WERI-Rb-1 (cell line): ENCODE results near the gene SNX30.

Source experiments
- DNase-seq: peaks from one replicate; pipeline ENCODE4 v3.0.0-alpha.2; 2020
- H3K27ac ChIP-seq: fragments of 250-450 bp; sonication (Bioruptor Pico); 2 replicates; pipeline ENCODE4 v1.5.1; 2020; ENCODE audit warnings: mild to moderate bottlenecking, moderate library complexity
- H3K27me3 ChIP-seq: fragments of 250-450 bp; sonication (Bioruptor Pico); 2 replicates; pipeline ENCODE4 v1.5.1; 2021; ENCODE audit warnings: mild to moderate bottlenecking, low read depth, moderate library complexity; ENCODE audit not compliant: insufficient read depth, severe bottlenecking
- H3K36me3 ChIP-seq: fragments of 250-450 bp; sonication (Bioruptor Pico); 2 replicates; pipeline ENCODE4 v1.5.1; 2020; ENCODE audit warnings: mild to moderate bottlenecking, moderate library complexity
- H3K4me3 ChIP-seq: 2 replicates; pipeline ENCODE4 v1.5.1; 2011; ENCODE audit warnings: low read depth, mild to moderate bottlenecking, control low read depth, low read length
- H3K9me3 ChIP-seq: fragments of 250-450 bp; sonication (Bioruptor Pico); 2 replicates; pipeline ENCODE4 v1.5.1; 2021; ENCODE audit warnings: mild to moderate bottlenecking, moderate library complexity; ENCODE audit not compliant: severe bottlenecking
- TF ChIP-seq, protein P1 (sequence below): IDR thresholded peaks from 2 replicates; pipeline ENCODE4 v1.5.1; 2011; ENCODE audit warnings: low read depth, mild to moderate bottlenecking, control low read depth, inconsistent platforms, low read length

The SNX30 gene

DNA sequence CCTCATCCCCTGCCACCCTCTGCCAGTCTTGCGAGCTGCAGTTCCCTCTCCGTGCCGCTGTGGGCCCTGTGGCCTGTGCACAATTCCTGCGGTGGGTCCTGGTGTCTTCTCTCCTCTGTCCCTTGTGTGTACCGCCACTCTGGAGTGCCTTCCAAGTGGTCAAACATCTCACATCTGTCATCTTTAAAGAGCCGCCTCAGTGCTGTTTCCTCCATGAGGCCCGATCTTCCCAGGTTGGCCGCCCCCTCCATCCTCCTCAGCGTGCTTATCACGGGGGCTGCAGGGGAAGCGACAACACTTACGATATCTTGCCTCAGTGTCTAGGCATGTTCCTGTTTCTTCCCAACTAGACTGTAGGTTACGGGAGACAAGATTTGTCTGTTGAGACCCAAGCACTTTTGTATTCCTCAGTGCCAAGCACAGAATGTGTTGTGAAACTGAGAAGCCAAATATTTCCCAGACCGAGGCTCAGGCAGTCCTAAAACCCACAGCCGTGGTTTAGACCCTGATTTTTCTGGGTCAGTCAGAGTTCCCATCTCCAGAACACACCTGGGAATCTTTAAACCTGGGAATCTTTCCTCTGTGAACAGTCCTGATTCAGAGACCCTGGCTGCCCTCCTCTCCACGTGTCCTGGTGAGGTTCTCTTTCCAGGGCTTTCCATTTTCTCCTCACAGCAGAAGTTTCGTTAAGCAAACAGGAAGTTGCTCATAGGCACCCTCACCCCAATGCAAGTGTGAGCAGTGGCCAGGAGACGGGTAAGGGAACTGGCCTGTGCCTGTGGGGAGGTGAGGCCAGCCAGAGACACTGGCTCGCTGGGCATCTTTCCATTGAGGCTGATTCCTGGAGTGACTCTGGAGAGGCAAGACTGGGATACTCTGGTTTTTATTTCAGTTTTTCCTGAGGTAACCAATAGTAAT lies 111.3 kb downstream of the SNX30 start:
- TF ChIP-seq, protein P1, sequence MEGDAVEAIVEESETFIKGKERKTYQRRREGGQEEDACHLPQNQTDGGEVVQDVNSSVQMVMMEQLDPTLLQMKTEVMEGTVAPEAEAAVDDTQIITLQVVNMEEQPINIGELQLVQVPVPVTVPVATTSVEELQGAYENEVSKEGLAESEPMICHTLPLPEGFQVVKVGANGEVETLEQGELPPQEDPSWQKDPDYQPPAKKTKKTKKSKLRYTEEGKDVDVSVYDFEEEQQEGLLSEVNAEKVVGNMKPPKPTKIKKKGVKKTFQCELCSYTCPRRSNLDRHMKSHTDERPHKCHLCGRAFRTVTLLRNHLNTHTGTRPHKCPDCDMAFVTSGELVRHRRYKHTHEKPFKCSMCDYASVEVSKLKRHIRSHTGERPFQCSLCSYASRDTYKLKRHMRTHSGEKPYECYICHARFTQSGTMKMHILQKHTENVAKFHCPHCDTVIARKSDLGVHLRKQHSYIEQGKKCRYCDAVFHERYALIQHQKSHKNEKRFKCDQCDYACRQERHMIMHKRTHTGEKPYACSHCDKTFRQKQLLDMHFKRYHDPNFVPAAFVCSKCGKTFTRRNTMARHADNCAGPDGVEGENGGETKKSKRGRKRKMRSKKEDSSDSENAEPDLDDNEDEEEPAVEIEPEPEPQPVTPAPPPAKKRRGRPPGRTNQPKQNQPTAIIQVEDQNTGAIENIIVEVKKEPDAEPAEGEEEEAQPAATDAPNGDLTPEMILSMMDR, result no peak
- Histone ChIP-seq H3K4me3 (no peak overlapping the region), H3K36me3 (peaks cover 21% of the 10 kb centered on the region), H3K27ac (no peak overlapping the region), H3K9me3 (no peaks in the 10 kb centered on the region), H3K27me3 (no peaks in the 10 kb centered on the region)
- DNase-seq, result no peak

DNA sequence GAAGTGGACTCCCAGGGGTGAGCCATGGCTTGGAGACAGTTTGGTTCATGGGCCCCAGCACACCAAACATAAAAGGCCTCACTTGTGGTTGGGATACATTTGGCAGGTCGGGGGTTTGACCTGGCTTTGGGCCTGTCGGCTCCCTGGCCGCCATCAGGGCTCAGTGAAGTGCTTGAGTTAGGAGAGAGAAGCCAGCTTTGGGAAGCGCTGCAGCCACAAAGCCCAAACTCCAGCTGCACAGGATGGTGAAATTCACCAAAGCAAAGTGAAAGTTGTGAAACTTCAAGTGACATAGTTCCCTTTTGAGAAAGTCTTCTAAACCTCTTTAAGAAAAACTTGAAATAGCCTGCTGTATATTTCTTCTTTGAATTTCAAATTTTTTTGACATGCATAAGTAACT lies 112.7 kb downstream of the SNX30 start:
- TF ChIP-seq, protein P1, result no peak
- no peaks in the 10 kb centered on the region for H3K27me3 ChIP-seq
- no peak overlapping the region for H3K4me3 ChIP-seq
- no peak overlapping the region for H3K27ac ChIP-seq
- H3K36me3 ChIP-seq, result peaks cover 21% of the 10 kb centered on the region
- no peaks in the 10 kb centered on the region for H3K9me3 ChIP-seq
- DNase-seq, result no peak

DNA sequence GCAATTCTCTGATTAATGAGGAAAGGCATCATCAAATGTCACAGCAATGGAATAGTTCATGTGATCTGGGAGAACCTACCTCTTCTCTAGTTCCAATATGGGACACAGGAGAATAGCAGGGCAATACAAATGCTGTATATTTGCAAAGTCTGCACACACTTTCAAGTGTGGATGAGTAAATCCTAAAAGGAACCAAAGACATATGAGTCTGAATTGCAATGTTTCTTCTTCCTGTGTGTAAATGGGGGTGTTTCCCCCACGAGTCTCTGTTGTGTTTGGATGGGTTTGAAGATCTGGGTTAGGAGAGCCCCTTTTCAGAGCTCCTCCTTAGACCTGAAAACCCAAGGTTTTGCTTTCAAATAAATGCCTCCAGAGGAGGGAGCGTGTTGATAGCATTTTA lies 113.2 kb downstream of the SNX30 start:
- Histone ChIP-seq H3K4me3 (no peak overlapping the region), H3K27me3 (no peaks in the 10 kb centered on the region), H3K9me3 (no peaks in the 10 kb centered on the region), H3K36me3 (peaks cover 27% of the 10 kb centered on the region), H3K27ac (no peak overlapping the region)
- TF ChIP-seq, protein P1, result no peak
- DNase-seq, result no peak

DNA sequence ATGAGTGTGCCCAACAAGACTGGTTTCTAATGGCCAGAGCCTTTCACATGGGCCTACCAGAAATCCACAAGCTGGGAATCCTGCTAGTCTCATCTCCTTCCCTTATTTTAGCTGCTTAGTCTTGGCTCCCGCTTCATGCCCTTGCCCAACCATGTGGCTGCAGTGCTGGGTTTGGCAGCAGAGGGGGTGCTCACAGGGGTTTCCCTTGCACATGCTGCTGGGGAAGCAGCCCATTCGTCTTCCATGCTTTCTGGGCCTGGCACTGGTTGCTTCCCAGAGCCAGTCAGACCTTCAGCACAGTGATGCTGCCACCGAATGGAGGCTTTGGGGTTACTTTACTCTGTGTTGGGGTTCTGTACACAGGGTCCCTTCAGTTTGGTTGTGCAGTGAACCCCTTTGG lies 113.8 kb downstream of the SNX30 start:
- TF ChIP-seq, protein P1, result no peak
- no peaks in the 10 kb centered on the region for H3K9me3 ChIP-seq
- H3K27me3 ChIP-seq, result no peaks in the 10 kb centered on the region
- no peak overlapping the region for H3K27ac ChIP-seq
- no peak for DNase-seq
- peaks cover 32% of the 10 kb centered on the region for H3K36me3 ChIP-seq
- H3K4me3 ChIP-seq, result no peak overlapping the region

DNA sequence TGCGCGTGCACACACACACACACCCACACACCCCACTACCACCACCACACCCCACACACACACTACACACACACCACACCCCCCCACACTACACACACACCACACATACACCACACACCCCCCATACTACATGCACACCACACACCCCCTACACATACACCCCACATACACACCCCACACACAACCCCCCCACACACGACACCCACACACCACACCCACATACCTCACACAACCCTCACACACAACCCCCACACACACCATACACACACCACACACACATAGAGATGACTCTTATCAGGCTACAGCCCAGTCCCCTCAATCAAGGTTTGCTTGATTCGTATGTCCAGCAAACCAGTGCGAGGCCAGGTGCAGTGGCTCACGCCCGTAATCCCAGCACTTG lies 114.4 kb downstream of the SNX30 start:
- Histone ChIP-seq H3K36me3 (peaks cover 35% of the 10 kb centered on the region), H3K4me3 (no peak overlapping the region), H3K27ac (no peak overlapping the region), H3K9me3 (no peaks in the 10 kb centered on the region), H3K27me3 (no peaks in the 10 kb centered on the region)
- no peak for DNase-seq
- TF ChIP-seq, protein P1, result no peak
